HEK293 (cell line): Measurements from ENCODE around the gene IL11.
A peak's percentile ranks its signal among the peaks of the same experiment; 100 is the strongest.

Source experiments
- CTCF ChIA-PET: fragments of 350-600 bp; formaldehyde crosslinking; extraction: SDS; loops from one replicate; lab custom pipeline; 2021; ENCODE audit warnings: antibody characterized with exemption; lab: Yijun Ruan, JAX
- POLR2A ChIA-PET: fragments of 300-600 bp; formaldehyde crosslinking; extraction: SDS; loops from one replicate; lab custom pipeline; 2020; ENCODE audit warnings: antibody characterized with exemption, inconsistent platforms; lab: Yijun Ruan, JAX
- H3K27ac ChIP-seq: fragments of 200-500 bp; sonication (Bioruptor generic); 2 replicates; pipeline ENCODE4 v1.5.1; 2014; ENCODE audit warnings: low read depth, low read length, control low read depth, inconsistent platforms; ENCODE audit errors: extremely low read depth
- H3K36me3 ChIP-seq, 2 experiments: fragments of 200-500 bp in 1 of 2; sonication (Bioruptor generic) in 1 of 2; 1 replicate in 1 of 2; 2 replicates in 1 of 2; pipeline ENCODE4 v1.5.1; 2014 to 2017; ENCODE audit warnings: inconsistent platforms in 2 of 2, low read length in 2 of 2; ENCODE audit not compliant: control insufficient read depth in 2 of 2, insufficient read depth in 1 of 2
- H3K4me1 ChIP-seq: fragments of 200-500 bp; sonication (Bioruptor generic); 2 replicates; pipeline ENCODE4 v1.5.1; 2014; ENCODE audit warnings: mild to moderate bottlenecking, low read length, inconsistent platforms; ENCODE audit not compliant: control insufficient read depth, insufficient read depth
- H3K4me3 ChIP-seq: 2 replicates; pipeline ENCODE4 v1.5.1; 2011; ENCODE audit warnings: low read depth, mild to moderate bottlenecking, control low read depth, low read length, moderate library complexity
- H3K9me3 ChIP-seq: fragments of 200-500 bp; sonication (Bioruptor generic); 2 replicates; pipeline ENCODE4 v1.5.1; 2014; ENCODE audit warnings: low read depth, low read length, inconsistent platforms; ENCODE audit not compliant: control insufficient read depth, insufficient read depth
- BCL11B ChIP-seq: fragments of 450-650 bp; formaldehyde crosslinking; IDR thresholded peaks from 2 replicates; pipeline ENCODE4 v1.5.1; 2016; ENCODE audit warnings: low read depth, missing biosample characterization, missing genetic modification characterization
- EGR2 ChIP-seq: fragments of 450-650 bp; formaldehyde crosslinking; IDR thresholded peaks from 2 replicates; pipeline ENCODE4 v1.5.1; 2016; ENCODE audit warnings: low read depth, missing biosample characterization, missing genetic modification characterization
- GLIS1 ChIP-seq: fragments of 450-650 bp; formaldehyde crosslinking; IDR thresholded peaks from 2 replicates; pipeline ENCODE4 v1.5.1; 2016; ENCODE audit warnings: missing biosample characterization, missing genetic modification characterization
- KLF1 ChIP-seq: fragments of 450-650 bp; formaldehyde crosslinking; IDR thresholded peaks from 2 replicates; pipeline ENCODE4 v1.5.1; 2016; ENCODE audit warnings: missing biosample characterization, missing genetic modification characterization
- KLF10 ChIP-seq: fragments of 450-650 bp; IDR thresholded peaks from 2 replicates; pipeline ENCODE4 v1.5.1; 2018; ENCODE audit warnings: missing biosample characterization, mild to moderate bottlenecking, missing genetic modification characterization
- KLF16 ChIP-seq: fragments of 450-650 bp; formaldehyde crosslinking; IDR thresholded peaks from 2 replicates; pipeline ENCODE4 v1.5.1; 2017; ENCODE audit warnings: missing biosample characterization, missing genetic modification characterization
- KLF7 ChIP-seq: fragments of 450-650 bp; formaldehyde crosslinking; IDR thresholded peaks from 2 replicates; pipeline ENCODE4 v1.5.1; 2016; ENCODE audit warnings: missing biosample characterization, missing genetic modification characterization, borderline replicate concordance
- KLF8 ChIP-seq: fragments of 450-650 bp; formaldehyde crosslinking; IDR thresholded peaks from 2 replicates; pipeline ENCODE4 v1.5.1; 2016; ENCODE audit warnings: missing biosample characterization, missing genetic modification characterization
- MZF1 ChIP-seq: fragments of 450-650 bp; formaldehyde crosslinking; IDR thresholded peaks from 2 replicates; pipeline ENCODE4 v1.5.1; 2017; ENCODE audit warnings: missing biosample characterization, missing genetic modification characterization, borderline replicate concordance
- PRDM1 ChIP-seq: fragments of 450-650 bp; formaldehyde crosslinking; IDR thresholded peaks from 2 replicates; pipeline ENCODE4; 2016; ENCODE audit warnings: missing biosample characterization, missing genetic modification characterization
- SALL2 ChIP-seq: fragments of 450-650 bp; formaldehyde crosslinking; IDR thresholded peaks from 2 replicates; pipeline ENCODE4 v1.5.0; 2017; ENCODE audit warnings: missing biosample characterization, mild to moderate bottlenecking, missing genetic modification characterization, borderline replicate concordance
- SP2 ChIP-seq: fragments of 450-650 bp; formaldehyde crosslinking; IDR thresholded peaks from 2 replicates; pipeline ENCODE4 v1.5.1; 2016; ENCODE audit warnings: missing biosample characterization, missing genetic modification characterization
- SP7 ChIP-seq: fragments of 450-650 bp; formaldehyde crosslinking; IDR thresholded peaks from 2 replicates; pipeline ENCODE4 v1.5.1; 2016; ENCODE audit warnings: missing biosample characterization, missing genetic modification characterization
- ZBTB17 ChIP-seq: fragments of 450-650 bp; formaldehyde crosslinking; IDR thresholded peaks from 2 replicates; pipeline ENCODE4 v1.5.1; 2016; ENCODE audit warnings: missing biosample characterization, missing genetic modification characterization
- ZBTB20 ChIP-seq: fragments of 450-650 bp; formaldehyde crosslinking; IDR thresholded peaks from 2 replicates; pipeline ENCODE4 v1.5.1; 2016; ENCODE audit warnings: missing biosample characterization, missing genetic modification characterization
- ZBTB21 ChIP-seq: fragments of 450-650 bp; formaldehyde crosslinking; IDR thresholded peaks from 2 replicates; pipeline ENCODE4 v1.5.1; 2017; ENCODE audit warnings: missing biosample characterization, missing genetic modification characterization
- ZBTB48 ChIP-seq: fragments of 450-650 bp; formaldehyde crosslinking; IDR thresholded peaks from 2 replicates; pipeline ENCODE4 v1.5.1; 2016; ENCODE audit warnings: missing biosample characterization, missing genetic modification characterization
- ZFHX2 ChIP-seq: fragments of 450-650 bp; formaldehyde crosslinking; conservative IDR thresholded peaks from 2 replicates; pipeline ENCODE4 v1.5.1; 2016; ENCODE audit warnings: missing biosample characterization, missing genetic modification characterization
- ZNF223 ChIP-seq: fragments of 450-650 bp; formaldehyde crosslinking; IDR thresholded peaks from 2 replicates; pipeline ENCODE4 v1.5.1; 2016; ENCODE audit warnings: missing biosample characterization, missing genetic modification characterization
- ZNF335 ChIP-seq: fragments of 450-650 bp; formaldehyde crosslinking; conservative IDR thresholded peaks from 2 replicates; pipeline ENCODE4 v1.5.1; 2016; ENCODE audit warnings: missing biosample characterization, missing genetic modification characterization
- ZNF341 ChIP-seq: fragments of 450-650 bp; formaldehyde crosslinking; IDR thresholded peaks from 2 replicates; pipeline ENCODE4; 2016; ENCODE audit warnings: low read depth, missing biosample characterization, missing genetic modification characterization
- ZNF366 ChIP-seq: fragments of 450-650 bp; formaldehyde crosslinking; conservative IDR thresholded peaks from 2 replicates; pipeline ENCODE4 v1.5.1; 2016; ENCODE audit warnings: missing biosample characterization, missing genetic modification characterization
- ZNF433 ChIP-seq: fragments of 450-650 bp; formaldehyde crosslinking; IDR thresholded peaks from 2 replicates; pipeline ENCODE4 v1.5.1; 2016; ENCODE audit warnings: missing biosample characterization, missing genetic modification characterization, low read depth
- ZNF501 ChIP-seq: fragments of 450-650 bp; formaldehyde crosslinking; IDR thresholded peaks from 2 replicates; pipeline ENCODE4 v1.5.1; 2016; ENCODE audit warnings: missing biosample characterization, missing genetic modification characterization
- ZNF514 ChIP-seq: fragments of 450-650 bp; formaldehyde crosslinking; IDR thresholded peaks from 2 replicates; pipeline ENCODE4 v1.5.1; 2016; ENCODE audit warnings: missing biosample characterization, missing genetic modification characterization
- ZNF530 ChIP-seq: fragments of 450-650 bp; formaldehyde crosslinking; IDR thresholded peaks from 2 replicates; pipeline ENCODE4 v1.5.1; 2016; ENCODE audit warnings: low read depth, missing biosample characterization, missing genetic modification characterization
- ZNF585B ChIP-seq: fragments of 450-650 bp; formaldehyde crosslinking; IDR thresholded peaks from 2 replicates; pipeline ENCODE4 v1.5.1; 2016; ENCODE audit warnings: missing biosample characterization, missing genetic modification characterization
- ZNF629 ChIP-seq: fragments of 450-650 bp; formaldehyde crosslinking; IDR thresholded peaks from 2 replicates; pipeline ENCODE4 v1.5.1; 2017; ENCODE audit warnings: missing biosample characterization, missing genetic modification characterization
- ZNF707 ChIP-seq: fragments of 450-650 bp; formaldehyde crosslinking; IDR thresholded peaks from 2 replicates; pipeline ENCODE4 v1.5.1; 2016; ENCODE audit warnings: missing biosample characterization, missing genetic modification characterization
- ZNF76 ChIP-seq: fragments of 450-650 bp; formaldehyde crosslinking; IDR thresholded peaks from 2 replicates; pipeline ENCODE4; 2016; ENCODE audit warnings: low read depth, missing biosample characterization, missing genetic modification characterization, borderline replicate concordance
- TF ChIP-seq, protein P1 (sequence below): fragments of 450-650 bp; formaldehyde crosslinking; IDR thresholded peaks from 2 replicates; pipeline ENCODE4 v1.5.1; 2016; ENCODE audit warnings: missing biosample characterization, missing genetic modification characterization
- TF ChIP-seq, protein P2 (sequence below): fragments of 450-650 bp; formaldehyde crosslinking; IDR thresholded peaks from 2 replicates; pipeline ENCODE4 v1.5.1; 2016; ENCODE audit warnings: missing biosample characterization, missing genetic modification characterization

IL11 gene

DNA sequence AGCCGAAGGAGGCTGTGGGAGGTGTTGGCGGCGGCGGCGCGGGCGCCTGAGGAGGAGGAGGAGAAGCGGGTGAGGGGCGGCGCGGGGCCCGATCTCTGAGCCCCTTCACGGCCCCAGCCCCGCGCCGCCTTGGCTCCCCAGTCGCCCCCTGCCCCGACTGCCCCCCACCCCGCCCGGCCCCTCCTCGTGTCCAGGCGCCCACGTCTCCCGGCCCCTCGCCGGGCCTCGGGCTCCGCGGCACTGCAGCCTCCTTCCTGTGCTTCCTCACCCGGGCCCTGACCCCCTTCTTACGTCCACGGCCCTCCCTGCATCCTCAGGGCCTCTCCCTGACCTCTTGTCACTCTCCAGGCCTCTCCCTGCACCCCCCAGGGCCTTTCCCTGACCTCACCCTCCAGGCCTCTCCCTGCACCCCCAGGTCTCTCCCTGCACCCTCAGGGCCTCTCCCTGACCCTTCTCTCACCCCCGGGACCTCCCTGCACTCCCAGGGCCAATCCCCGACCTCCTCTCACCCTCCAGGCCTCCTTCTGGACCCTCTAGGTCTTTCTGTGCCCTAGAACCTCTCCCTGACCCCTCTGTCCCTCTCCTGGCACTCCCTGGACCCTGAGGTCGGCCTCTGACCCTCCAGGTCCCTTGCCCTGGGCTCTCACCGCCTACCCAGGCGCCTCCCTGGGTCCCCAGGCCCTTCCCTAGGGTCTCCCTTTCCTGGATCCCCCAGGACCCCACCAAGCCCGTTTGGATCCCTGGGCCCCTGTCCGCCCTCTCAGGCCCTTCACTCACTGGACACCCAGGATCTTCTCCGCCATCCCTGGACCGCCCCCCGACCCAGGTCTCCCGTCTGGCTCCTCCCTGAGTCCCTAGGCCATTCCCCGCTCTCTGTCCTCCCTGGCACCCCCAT is 30.1 kb downstream of the IL11 start (continued):
- TF ChIP-seq SALL2 (tag by site-specific recombination) (0 out of 2 replicates have a peak, but pooled peaks have one; percentile 63), ZNF335 (tag by site-specific recombination) (peak; percentile 2; the same call in 1 of the 2 replicates), ZBTB20 (tag by site-specific recombination) (0 out of 2 replicates have a peak, but pooled peaks have one; percentile 15), ZNF501 (tag by site-specific recombination) (0 out of 2 replicates have a peak, but pooled peaks have one; percentile 39), ZNF629 (tag by site-specific recombination) (0 out of 2 replicates have a peak, but pooled peaks have one; percentile 3), MZF1 (no peak), ZNF223 (peak; percentile 72; the same call in 1 of the 2 replicates)
- TF ChIP-seq, protein P1, sequence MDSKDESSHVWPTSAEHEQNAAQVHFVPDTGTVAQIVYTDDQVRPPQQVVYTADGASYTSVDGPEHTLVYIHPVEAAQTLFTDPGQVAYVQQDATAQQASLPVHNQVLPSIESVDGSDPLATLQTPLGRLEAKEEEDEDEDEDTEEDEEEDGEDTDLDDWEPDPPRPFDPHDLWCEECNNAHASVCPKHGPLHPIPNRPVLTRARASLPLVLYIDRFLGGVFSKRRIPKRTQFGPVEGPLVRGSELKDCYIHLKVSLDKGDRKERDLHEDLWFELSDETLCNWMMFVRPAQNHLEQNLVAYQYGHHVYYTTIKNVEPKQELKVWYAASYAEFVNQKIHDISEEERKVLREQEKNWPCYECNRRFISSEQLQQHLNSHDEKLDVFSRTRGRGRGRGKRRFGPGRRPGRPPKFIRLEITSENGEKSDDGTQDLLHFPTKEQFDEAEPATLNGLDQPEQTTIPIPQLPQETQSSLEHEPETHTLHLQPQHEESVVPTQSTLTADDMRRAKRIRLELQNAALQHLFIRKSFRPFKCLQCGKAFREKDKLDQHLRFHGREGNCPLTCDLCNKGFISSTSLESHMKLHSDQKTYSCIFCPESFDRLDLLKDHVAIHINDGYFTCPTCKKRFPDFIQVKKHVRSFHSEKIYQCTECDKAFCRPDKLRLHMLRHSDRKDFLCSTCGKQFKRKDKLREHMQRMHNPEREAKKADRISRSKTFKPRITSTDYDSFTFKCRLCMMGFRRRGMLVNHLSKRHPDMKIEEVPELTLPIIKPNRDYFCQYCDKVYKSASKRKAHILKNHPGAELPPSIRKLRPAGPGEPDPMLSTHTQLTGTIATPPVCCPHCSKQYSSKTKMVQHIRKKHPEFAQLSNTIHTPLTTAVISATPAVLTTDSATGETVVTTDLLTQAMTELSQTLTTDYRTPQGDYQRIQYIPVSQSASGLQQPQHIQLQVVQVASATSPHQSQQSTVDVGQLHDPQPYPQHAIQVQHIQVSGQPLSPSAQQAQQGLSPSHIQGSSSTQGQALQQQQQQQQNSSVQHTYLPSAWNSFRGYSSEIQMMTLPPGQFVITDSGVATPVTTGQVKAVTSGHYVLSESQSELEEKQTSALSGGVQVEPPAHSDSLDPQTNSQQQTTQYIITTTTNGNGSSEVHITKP, result no peak

DNA sequence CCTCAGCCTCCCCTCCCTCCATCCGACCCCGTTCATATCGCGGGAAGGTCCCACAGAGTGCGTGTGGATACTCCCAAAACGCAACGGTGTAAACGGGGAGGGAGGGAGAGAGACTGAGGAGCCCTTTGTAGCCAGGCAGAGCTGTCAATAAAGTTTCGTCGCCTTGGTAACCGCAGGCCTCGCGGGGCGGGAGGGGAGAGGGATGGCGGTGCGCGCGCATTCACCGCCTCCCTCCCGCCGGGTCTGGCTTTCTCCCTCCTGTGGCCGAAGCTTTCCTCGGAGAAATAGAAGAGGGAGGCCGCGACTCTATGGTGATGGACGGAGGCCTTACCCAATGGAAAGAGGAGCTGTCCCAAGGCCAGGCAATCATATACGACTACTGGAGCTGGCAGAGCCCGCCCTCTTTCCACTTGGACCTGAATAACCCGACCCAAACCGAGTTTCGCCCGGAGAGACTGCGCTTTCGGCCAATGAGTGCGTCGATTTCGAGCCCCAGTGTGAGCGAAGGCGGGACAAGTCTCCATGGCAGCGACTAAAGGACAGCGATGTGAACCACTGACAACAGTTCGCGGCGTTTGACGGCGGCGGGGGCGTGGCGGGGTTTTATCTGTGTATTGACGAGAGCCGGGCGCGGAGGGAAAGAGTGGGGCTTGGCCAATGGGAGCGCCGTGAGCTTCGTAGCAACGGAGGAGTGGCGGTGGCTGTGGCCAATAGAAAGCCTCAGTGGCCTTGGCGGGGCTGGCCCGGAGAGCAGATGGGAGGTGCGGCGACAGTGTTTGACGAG is 31.0 kb downstream of the IL11 start, which contains the start of gene KMT5C:
KMT5C (plus strand) TSS at position 772 of the 784 bp plus-strand sequence. CDS start 2,061 bp downstream, outside the sequence.
- peak within 1 kb of the TSS; percentile 88 for H3K4me3 ChIP-seq
- peak within 1 kb of the TSS; percentile 89 for H3K27ac ChIP-seq
- ChIA-PET POLR2A (interaction anchor here (0.6 to 2.4 kb wide), 55 partner anchors 8 to 315 kb away, joined by 3 to 95 read pairs (median 4); partner anchors contain the start of genes BRSK1, FIZ1, GARIN5B and HSPBP1), CTCF (interaction anchor here (0.5 to 2.0 kb wide), 20 partner anchors 9 to 267 kb away, joined by 3 to 17 read pairs (median 4); partner anchors contain the start of gene ZNF865)
- peaks cover 3 to 27% of the 10 kb centered on the region in 2 experiments for H3K36me3 ChIP-seq
- no peaks in the 10 kb centered on the region for H3K9me3 ChIP-seq
- peaks cover 14% of the 10 kb centered on the region for H3K4me1 ChIP-seq
- TF ChIP-seq KLF10 (tag by site-specific recombination) (peak; percentile 64; the same call in 1 of the 2 replicates), KLF8 (peak; percentile 82), ZFHX2 (tag by site-specific recombination) (peak; percentile 97), ZNF514 (tag by site-specific recombination) (no peak), ZNF433 (no peak), SP2 (peak; percentile 98), ZBTB21 (tag by site-specific recombination) (peak; percentile 69), ZNF366 (peak; percentile 98), ZNF341 (peak; percentile 80), PRDM1 (tag by site-specific recombination) (peak; percentile 98), ZNF707 (tag by site-specific recombination) (no peak), SP7 (tag by site-specific recombination) (peak; percentile 52), GLIS1 (peak; percentile 51), ZBTB48 (peak; percentile 99), KLF16 (tag by site-specific recombination) (peak; percentile 86), ZNF76 (tag by site-specific recombination) (peak; percentile 76; the same call in 1 of the 2 replicates), ZNF585B (no peak), ZNF530 (tag by site-specific recombination) (no peak), KLF7 (tag by site-specific recombination) (no peak), ZBTB17 (peak; percentile 91), ZNF629 (tag by site-specific recombination) (peak; percentile 92), KLF1 (tag by site-specific recombination) (peak; percentile 40), BCL11B (tag by site-specific recombination) (0 out of 2 replicates have a peak, but pooled peaks have one; percentile 39), EGR2 (peak; percentile 95)
- TF ChIP-seq, protein P2, sequence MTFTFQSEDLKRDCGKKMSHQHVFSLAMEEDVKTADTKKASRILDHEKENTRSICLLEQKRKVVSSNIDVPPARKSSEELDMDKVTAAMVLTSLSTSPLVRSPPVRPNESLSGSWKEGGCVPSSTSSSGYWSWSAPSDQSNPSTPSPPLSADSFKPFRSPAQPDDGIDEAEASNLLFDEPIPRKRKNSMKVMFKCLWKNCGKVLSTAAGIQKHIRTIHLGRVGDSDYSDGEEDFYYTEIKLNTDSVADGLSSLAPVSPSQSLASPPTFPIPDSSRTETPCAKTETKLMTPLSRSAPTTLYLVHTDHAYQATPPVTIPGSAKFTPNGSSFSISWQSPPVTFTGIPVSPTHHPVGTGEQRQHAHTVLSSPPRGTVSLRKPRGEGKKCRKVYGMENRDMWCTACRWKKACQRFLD (tag by site-specific recombination), result no peak
